BE2C (cell line): ENCODE measurements around the gene DSCAM.

Source experiments
- DNase-seq: peaks from one replicate; pipeline ENCODE4 v3.0.0-alpha.2; 2020
- H3K27me3 ChIP-seq: fragments of 250-450 bp; sonication (Bioruptor Pico); 2 replicates; pipeline ENCODE4 v1.5.1; 2020; ENCODE audit warnings: mild to moderate bottlenecking
- H3K36me3 ChIP-seq: fragments of 250-450 bp; sonication (Bioruptor Pico); 2 replicates; pipeline ENCODE4 v1.5.1; 2020; ENCODE audit warnings: mild to moderate bottlenecking
- H3K4me1 ChIP-seq: fragments of 250-450 bp; sonication (Bioruptor Pico); 2 replicates; pipeline ENCODE4 v1.5.1; 2020
- H3K4me3 ChIP-seq: 2 replicates; pipeline ENCODE4 v1.5.1; 2011; ENCODE audit warnings: low read depth, low read length
- H3K9me3 ChIP-seq: fragments of 250-450 bp; sonication (Bioruptor Pico); 2 replicates; pipeline ENCODE4 v1.5.1; 2020
- CTCF ChIP-seq: IDR thresholded peaks from 2 replicates; pipeline ENCODE4 v1.5.1; 2012; ENCODE audit warnings: mild to moderate bottlenecking, low read depth, low read length

Gene DSCAM

GRCh38 chr21:40102682-40103081, 744.3 kb downstream of the DSCAM start:
- TF ChIP-seq CTCF: no peak
- no peaks in the 10 kb centered on the region for H3K36me3 ChIP-seq
- H3K4me1 ChIP-seq: no peaks in the 10 kb centered on the region
- H3K4me3 ChIP-seq: no peak overlapping the region
- H3K9me3 ChIP-seq: no peaks in the 10 kb centered on the region
- H3K27me3 ChIP-seq: no peaks in the 10 kb centered on the region
- no peak for DNase-seq

DNA sequence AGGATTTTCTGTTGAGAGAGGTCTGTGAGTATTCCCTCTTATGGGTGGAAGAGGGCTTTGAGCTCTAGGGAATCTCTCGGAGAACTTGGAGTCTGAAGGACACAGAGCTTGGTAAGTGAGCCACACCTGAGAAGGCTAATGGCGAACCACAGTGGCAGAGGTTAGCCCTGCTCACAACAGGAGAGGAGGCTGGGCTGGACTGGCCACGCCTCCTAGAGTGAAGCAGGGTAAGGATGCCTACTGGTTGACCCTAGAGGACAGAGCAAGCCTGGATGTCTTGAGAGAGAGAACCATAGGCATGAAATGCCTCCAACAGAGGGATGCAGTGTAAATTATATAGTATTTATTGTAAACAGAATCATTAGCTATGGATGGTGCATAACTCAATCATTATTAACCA, 747.1 kb downstream of the DSCAM start:
- no peaks in the 10 kb centered on the region for H3K27me3 ChIP-seq
- no peak for TF ChIP-seq CTCF
- no peaks in the 10 kb centered on the region for H3K36me3 ChIP-seq
- H3K9me3 ChIP-seq: peaks cover 2% of the 10 kb centered on the region; the same call in 1 of the 2 replicates
- DNase-seq: no peak
- no peaks in the 10 kb centered on the region for H3K4me1 ChIP-seq
- H3K4me3 ChIP-seq: no peak overlapping the region

DNA sequence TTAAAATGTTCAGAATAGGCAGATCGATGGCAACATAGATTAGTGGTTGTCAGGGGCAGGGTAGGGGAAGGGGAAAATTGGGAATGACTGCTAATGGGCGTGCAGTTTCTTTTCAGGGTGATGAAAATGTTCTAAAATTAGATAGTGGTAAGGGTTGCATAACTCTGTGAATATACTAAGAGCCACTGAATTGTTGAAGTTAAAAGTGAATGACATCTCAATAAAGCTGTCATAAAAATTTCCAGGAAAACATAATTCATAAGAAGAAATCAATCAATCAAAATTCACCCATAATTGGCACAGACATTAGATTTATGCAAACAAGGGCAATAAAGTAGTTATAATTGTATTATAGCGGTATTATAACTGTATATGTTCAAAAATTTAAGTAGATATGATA, 751.5 kb downstream of the DSCAM start:
- Histone ChIP-seq H3K9me3 (peaks cover 2% of the 10 kb centered on the region; the same call in 1 of the 2 replicates), H3K27me3 (no peaks in the 10 kb centered on the region), H3K4me1 (no peaks in the 10 kb centered on the region), H3K36me3 (no peaks in the 10 kb centered on the region), H3K4me3 (no peak overlapping the region)
- TF ChIP-seq CTCF: no peak
- DNase-seq: no peak

- H3K4me3 ChIP-seq: no peak overlapping the region
- no peaks in the 10 kb centered on the region for H3K27me3 ChIP-seq
- no peaks in the 10 kb centered on the region; the same call in 1 of the 2 replicates for H3K9me3 ChIP-seq
- TF ChIP-seq CTCF: no peak
- no peaks in the 10 kb centered on the region for H3K36me3 ChIP-seq
- no peaks in the 10 kb centered on the region for H3K4me1 ChIP-seq
- no peak for DNase-seq
These were observed 766.6 kb downstream of the DSCAM start for GRCh38 chr21:40080385-40080784.

GRCh38 chr21:40074710-40075109, 772.2 kb downstream of the DSCAM start:
- Histone ChIP-seq H3K4me3 (no peak overlapping the region), H3K4me1 (no peaks in the 10 kb centered on the region), H3K9me3 (no peaks in the 10 kb centered on the region), H3K36me3 (no peaks in the 10 kb centered on the region), H3K27me3 (no peaks in the 10 kb centered on the region)
- TF ChIP-seq CTCF: no peak
- DNase-seq: no peak

- H3K36me3 ChIP-seq: no peaks in the 10 kb centered on the region
- no peak for DNase-seq
- no peaks in the 10 kb centered on the region for H3K27me3 ChIP-seq
- no peaks in the 10 kb centered on the region for H3K9me3 ChIP-seq
- no peaks in the 10 kb centered on the region for H3K4me1 ChIP-seq
- H3K4me3 ChIP-seq: no peak overlapping the region
- no peak for TF ChIP-seq CTCF
These were observed 772.8 kb downstream of the DSCAM start for GRCh38 chr21:40074198-40074597.
